Stimulated activated CD8-positive, alpha-beta memory T cell treated with anti-CD3 and anti-CD28 coated beads, Interleukin-15, amount 100 ng/mL, for 4 hours (primary cell): ENCODE results near the gene BTBD18.
"Not testable (repeated sequence)": the region's sequence is repeated elsewhere in the genome, so short reads cannot be mapped to it uniquely, and the experiment has no call there.

Experiments used
- DNase-seq, 2 donors: peaks; one replicate each; pipeline ENCODE4 v3.0.0-alpha.2; 2020; ENCODE audit warnings: low read depth in 2 of 2

The BTBD18 gene

DNA sequence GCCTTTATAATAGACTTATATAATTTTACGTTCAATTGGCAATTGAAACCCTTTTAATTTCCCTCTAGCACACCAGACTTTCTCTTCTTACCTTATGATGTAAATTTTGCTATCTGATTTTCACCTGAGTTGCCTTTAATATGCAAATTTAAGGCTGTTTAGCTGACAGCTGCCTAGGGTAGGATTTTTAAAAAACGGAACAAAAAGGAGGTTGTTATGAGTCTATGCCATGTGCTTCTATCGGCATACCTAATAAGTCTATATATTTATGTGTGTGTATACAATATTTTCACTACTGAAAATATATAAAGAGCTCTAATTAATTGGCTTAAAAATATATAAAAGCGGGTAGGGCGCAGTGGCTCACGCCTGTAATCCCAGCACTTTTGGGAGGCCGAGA lies 22.1 kb downstream of the BTBD18 start:
- no peak for DNase-seq

DNA sequence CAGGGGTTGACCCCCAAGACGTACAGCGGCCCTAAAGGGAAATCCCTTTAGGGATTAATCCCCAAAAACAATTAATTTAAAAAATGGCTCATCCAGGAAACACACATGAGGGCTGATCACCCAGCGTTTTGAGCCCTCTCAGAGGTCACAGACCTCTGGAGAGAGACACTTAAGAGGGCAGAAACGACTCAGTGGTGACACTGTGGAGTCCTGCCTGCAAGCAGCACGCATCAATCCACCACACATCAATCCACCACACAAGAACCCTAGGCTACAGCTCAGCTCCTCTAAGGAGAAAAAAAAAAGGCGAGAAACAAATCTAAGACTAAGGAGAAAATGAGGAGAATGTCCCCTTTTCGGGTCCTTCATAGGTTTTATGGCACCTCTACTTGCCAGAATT lies 22.8 kb downstream of the BTBD18 start:
- no peak for DNase-seq

DNA sequence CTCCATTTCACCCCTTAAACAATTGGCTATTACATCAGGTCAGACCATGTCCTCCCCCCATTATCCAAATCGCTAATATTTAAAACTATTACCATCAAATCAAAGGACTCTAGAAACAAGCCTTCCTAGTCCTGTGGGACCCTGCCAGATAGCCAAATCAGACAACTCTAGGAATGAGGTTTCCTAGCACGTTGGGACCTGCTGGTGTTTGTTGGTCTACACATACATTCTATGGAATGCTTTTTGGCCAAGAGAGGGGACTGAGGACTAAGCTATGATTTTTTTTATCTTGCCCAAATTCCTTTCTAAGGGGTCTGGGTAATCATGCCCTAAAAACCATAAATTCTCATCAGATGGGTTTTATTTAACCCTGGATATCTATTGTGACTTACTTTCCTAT lies 24.4 kb downstream of the BTBD18 start:
- DNase-seq, result no peak

DNA sequence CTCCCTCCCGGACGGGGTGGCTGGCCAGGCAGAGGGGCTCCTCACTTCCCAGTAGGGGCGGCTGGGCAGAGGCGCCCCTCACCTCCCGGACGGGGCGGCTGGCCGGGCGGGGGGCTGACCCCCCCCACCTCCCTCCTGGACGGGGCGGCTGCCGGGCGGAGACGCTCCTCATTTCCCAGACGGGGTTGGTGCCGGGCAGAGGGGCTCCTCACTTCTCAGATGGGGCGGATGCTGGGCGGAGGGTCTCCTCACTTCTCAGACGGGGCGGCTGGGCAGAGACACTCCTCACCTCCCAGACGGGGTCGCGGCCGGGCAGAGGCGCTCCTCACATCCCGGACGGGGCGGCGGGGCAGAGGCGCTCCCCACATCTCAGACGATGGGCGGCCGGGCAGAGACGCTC lies 34.9 kb downstream of the BTBD18 start:
- not testable (repeated sequence) for DNase-seq

DNA sequence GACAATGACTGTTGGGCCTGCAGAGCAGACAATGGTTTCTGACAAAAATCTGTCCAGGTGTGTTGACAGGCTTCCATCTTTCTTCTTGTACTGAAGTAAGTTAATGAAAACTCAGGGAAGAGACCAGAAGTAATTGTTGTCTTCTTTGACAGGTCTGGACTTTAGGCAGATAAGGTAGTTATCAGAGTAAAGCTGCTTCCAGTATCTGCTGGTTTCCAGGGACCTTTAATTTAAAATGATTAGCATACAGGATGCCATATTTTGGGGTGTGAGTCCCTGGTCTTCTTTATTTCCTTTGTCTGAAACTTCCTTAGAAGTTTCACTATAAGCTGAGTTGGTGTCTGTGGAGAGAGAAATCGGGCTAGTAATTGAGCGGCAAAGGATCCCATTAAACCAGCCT lies 37.8 kb downstream of the BTBD18 start:
- no peak for DNase-seq

DNA sequence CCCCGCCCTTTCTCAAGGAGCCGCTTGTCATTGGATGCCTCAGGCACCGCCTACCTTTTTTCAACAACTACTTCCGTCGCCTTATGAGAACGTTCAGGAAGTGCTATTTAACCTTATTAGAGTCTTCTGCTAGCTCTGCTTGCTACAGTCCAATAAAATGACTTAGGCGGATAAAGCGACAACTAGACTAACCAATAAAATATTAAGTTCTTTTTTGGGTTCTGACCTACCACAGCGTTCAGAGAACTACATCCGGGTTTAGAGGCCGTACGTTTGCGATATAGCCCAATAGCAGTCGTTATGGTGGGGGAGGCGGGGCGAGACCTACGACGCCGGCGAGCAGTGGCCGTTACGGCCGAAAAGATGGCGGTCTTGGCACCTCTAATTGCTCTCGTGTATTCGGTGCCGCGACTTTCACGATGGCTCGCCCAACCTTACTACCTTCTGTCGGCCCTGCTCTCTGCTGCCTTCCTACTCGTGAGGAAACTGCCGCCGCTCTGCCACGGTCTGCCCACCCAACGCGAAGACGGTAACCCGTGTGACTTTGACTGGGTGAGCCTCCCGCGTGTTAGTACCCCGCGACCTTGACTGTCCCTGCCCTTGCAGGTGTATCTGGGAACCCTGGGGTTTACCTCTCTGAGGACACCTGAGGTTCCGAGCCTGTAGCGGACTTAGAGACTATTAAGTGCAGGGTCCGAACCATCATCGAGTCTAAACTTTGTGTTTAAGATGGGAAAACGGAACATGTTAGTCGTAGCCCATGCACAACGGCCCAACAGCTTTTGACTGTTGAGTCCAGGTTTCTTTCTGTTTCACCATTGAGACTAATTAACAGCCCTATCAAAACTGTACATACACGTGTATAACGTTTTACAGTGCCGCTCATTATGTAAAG lies 39.1 kb downstream of the BTBD18 start, which contains the start of gene TMX2:
Gene TMX2, plus strand, starts transcription at position 338 of the 895 bp plus-strand sequence. Its CDS starts 26 bp downstream, at position 364.
- DNase-seq, result peak; percentile 73 to 82

DNA sequence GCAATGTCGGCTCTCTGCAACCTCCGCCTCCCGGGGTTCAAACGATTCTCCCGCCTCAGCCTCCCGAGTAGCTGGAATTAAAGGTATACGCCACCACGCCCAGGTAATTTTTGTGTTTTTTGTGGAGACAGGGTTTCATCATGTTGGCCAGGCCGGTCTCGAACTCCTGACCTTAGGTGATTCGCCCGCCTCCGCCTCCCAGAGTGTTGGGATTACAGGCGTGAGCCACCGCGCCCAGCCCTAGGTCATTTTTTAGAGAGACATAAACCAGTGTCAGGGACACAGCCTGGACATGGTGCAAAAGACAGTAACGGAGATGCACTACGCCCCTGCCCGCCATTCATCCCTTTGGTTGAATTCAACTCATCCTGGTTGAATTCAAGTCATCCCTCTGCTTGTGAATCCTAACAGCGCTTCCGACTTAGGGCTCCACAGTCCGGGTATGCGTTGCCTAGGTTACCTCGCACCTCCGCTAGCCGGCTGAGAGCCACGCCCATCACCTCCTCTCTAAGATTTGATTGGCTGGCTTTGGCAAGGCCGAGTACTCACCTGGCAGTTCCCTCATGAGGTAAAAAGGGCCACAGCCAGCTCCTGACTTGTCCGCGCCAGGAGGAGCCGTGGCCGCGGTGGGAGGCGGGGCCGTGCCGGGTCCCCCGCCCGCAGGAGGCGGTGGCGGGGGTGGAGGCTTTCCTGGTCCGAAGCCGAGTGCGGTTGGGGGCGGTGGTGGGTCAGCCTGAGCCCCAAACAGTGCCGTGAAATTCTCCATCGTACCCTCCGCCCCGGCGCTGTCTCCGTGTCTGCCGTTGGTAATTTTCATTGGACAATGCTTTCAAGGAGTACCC lies 40.0 kb downstream of the BTBD18 start, which contains the start of gene MED19:
Gene MED19, minus strand, starts transcription at position 802 of the 842 bp plus-strand sequence. Its CDS starts 36 bp downstream, at position 766.
- DNase-seq, result peak; percentile 43 to 66

DNA sequence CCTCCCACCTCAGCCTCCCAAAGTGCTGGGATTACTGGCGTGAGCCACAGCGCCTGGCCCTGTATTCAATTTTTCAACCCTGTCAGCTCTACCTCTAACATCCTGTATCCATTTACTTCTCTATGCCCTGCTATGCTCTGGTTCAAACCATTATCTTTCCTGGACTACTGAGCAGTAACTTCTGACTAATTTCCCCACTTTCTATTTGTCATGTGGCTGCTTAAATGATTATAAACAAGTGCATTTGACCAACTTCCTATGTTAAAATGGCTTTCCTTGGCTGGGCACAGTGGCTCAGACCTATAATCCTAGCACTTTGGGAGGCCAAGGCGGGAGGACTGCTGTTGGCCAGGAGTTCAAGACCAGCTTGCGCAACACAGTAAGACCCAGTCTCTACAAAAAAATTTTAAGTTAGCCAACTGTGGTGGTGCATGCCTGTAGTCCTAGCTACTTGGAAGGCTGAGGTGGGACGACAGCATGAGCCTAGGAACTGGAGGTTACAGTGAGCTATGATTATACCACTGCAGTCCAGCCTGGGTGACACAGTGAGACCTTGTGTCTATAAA lies 41.7 kb downstream of the BTBD18 start:
- DNase-seq, result no peak

DNA sequence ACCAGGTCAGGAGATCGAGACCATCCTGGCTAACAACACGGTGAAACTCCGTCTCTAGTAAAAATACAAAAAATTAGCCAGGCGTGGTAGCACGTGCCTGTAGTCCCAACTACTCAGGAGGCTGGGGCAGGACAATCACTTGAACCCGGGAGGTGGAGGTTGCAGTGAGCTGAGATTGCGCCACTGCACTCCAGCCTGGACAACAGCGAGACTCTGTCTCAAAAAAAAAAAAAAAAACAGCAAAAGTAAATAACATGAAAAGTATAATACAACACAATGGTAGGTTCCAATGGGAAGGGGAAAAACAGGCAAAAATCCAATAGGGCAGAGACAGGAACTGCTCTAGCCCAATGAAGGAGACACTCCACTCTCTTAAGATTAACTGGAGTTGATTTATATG lies 46.2 kb downstream of the BTBD18 start:
- DNase-seq, result not testable (repeated sequence)

DNA sequence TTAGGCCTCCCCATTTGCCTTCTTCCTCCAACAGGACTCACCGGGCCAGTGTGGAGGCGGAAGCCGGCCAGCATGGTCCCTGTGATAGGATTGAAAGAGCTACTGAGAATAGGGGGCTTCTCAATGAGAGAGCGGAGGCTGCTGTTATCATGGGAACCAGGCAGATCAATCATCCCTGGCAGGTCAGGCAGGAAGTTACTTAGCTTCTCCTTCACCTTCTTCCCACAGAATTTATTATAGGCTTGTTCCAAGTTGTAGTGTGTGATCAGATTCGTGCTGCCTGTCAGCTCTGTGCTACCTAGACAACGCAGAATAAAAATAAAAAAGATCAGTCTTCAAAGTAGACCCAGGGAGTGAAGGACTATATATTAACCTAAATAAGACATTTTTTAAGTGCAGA lies 46.7 kb downstream of the BTBD18 start:
- no peak for DNase-seq

DNA sequence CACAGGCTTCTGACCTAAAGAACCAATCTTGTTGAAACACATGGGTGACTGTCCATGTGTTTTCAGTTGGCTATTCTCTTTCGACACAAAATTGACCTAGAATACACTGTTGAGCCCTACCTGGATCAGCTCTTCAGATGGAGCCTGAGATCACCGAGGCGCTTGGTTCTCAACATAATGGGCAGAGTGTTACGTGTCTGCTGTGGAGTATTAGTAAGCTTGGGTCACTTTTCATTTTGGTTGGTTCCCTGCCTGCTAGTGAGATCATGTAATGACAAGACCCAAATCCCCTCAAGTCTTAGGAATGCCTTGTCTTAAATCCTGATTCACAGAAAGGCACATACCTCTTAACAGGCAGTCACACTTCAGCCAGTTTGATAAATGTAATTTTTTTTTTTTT lies 48.3 kb downstream of the BTBD18 start:
- DNase-seq, result no peak

DNA sequence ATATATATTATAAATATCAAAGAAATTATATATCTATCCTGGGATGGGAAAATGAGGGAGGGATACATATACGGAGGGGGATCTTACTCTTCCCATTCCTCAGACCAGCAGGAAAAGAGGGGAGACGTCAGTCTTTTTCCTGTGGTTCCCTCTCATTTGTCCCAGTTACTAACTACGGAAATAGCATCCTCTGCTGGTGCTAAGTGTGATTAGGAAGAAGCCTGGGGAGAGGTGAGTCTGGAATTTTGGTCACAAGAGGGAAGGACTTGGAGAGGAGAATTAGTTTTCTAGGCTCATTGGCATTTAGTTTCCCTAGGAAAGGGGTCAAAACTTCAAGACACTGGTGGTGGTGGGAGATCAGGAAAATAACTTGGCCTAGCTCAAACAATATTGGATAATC lies 51.2 kb downstream of the BTBD18 start:
- no peak for DNase-seq

DNA sequence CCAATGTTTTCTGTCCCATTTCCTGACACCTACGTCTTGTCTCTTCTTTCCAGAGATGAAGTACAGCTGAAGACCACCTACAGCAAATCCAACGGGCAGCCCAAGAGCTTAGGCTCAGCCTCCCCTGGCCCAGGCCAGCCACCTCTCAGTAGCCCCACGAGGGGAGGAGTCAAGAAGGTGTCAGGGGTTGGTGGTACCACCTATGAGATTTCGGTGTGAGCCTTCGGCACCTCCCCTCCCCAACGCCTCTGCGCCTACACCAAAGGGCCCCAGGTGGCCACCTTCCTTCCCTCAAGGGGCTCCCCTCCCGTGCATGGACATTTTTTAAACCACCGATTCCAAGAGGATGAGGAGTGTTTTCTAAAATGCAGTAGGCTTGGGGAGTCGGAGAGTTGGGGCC lies 51.8 kb downstream of the BTBD18 start:
- no peak for DNase-seq

DNA sequence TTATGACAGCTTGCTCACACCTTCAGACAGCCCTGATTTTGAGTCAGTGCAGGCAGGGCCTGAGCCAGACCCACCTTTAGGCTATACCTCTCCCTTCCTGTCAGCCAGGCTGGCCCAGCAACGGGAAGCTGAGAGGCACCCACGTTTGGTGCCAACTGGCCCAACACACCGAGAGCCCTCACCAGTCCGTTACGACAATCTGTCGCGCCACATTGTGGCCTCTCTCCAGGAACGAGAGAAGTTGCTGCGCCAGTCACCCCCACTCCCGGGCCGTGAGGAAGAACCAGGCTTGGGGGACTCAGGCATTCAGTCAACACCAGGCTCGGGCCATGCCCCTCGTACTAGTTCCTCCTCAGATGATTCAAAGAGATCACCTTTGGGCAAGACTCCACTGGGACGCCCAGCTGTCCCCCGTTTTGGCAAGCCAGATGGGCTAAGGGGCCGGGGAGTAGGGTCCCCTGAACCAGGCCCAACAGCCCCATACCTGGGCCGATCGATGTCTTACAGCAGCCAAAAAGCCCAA lies 52.7 kb downstream of the BTBD18 start:
- no peak for DNase-seq
